B cell (primary cell): ENCODE results near the gene C11orf54. TPM values are rescaled to one million over a fixed set of nuclear protein-coding genes. Genes with fewer than 3 reads are reported as not detected.

Experiments
- ATAC-seq: fragments of 200-7000 bp; cut with Tn5 transposase; one replicate; pipeline ENCODE4 v1.10.0; 2021; ENCODE audit warnings: low read depth, mild to moderate bottlenecking, moderate number of reproducible peaks, moderate library complexity
- CTCF ChIA-PET: fragments of 350-600 bp; sonication (Branson Sonifier 250); formaldehyde crosslinking; loops from one replicate; lab custom pipeline; 2021; ENCODE audit warnings: antibody characterized with exemption, inconsistent platforms; lab: Charles Lee
- POLR2A ChIA-PET: fragments of 350-600 bp; sonication (Branson Sonifier 250); formaldehyde crosslinking; loops from one replicate; lab custom pipeline; 2021; ENCODE audit warnings: antibody characterized with exemption; lab: Charles Lee
- DNase-seq: peaks from one replicate; pipeline ENCODE4 v3.0.0; 2013
- H2AFZ ChIP-seq: 2 replicates; pipeline ENCODE4 v1.6.1; 2012; ENCODE audit warnings: mild to moderate bottlenecking, low read depth, low read length; ENCODE audit not compliant: insufficient read depth, poor library complexity, severe bottlenecking
- H3K27ac ChIP-seq, 2 donors: 1 replicate in 1 of 2; 2 replicates in 1 of 2; pipeline ENCODE4 v1.5.1; 2012 to 2013; ENCODE audit warnings: low read length in 2 of 2, mild to moderate bottlenecking in 2 of 2, moderate library complexity in 1 of 2
- H3K27me3 ChIP-seq, 4 experiments: fragments of 200-600 bp in 1 of 4; sonication (generic) in 1 of 4; replicated peaks in 1 of 4; 1 replicate in 2 of 4; 2 replicates in 2 of 4; pipeline versions ENCODE4 v1.6.1 to v1.7.0; 2013 to 2016; ENCODE audit warnings: low read length in 3 of 4, mild to moderate bottlenecking in 2 of 4, mixed read lengths in 1 of 4, moderate library complexity in 1 of 4; ENCODE audit not compliant: insufficient read depth in 4 of 4, control insufficient read depth in 3 of 4; ENCODE audit errors: control extremely low read depth in 1 of 4
- H3K36me3 ChIP-seq, 2 experiments: replicated peaks in 1 of 2; 1 replicate in 1 of 2; 2 replicates in 1 of 2; pipeline versions ENCODE4 v1.6.1 to v1.7.1; 2013; ENCODE audit warnings: low read length in 1 of 2; ENCODE audit not compliant: insufficient read depth in 2 of 2, control insufficient read depth in 1 of 2; ENCODE audit errors: control extremely low read depth in 1 of 2, extremely low read depth in 1 of 2
- H3K4me1 ChIP-seq, 2 donors: fragments of 200-600 bp in 1 of 2; sonication (generic) in 1 of 2; 1 replicate in 1 of 2; 2 replicates in 1 of 2; pipeline versions ENCODE4 v1.5.1 to v1.6.1; 2013 to 2017; ENCODE audit warnings: low read length in 2 of 2; ENCODE audit not compliant: control insufficient read depth in 2 of 2, insufficient read depth in 2 of 2
- H3K4me2 ChIP-seq: replicated peaks from 2 replicates; pipeline ENCODE3; 2012; ENCODE audit warnings: mild to moderate bottlenecking, low read depth, low read length; ENCODE audit not compliant: poor library complexity, severe bottlenecking
- H3K4me3 ChIP-seq, 5 experiments: fragments of 200-600 bp in 1 of 5; sonication (generic) in 1 of 5; 1 replicate in 3 of 5; 2 replicates in 2 of 5; pipeline versions ENCODE4 v1.5.1 to v1.7.0; 2011 to 2016; ENCODE audit warnings: low read length in 4 of 5, mild to moderate bottlenecking in 4 of 5, low read depth in 2 of 5, control low read depth in 1 of 5, moderate library complexity in 1 of 5; ENCODE audit not compliant: insufficient read depth in 1 of 5; ENCODE audit errors: control extremely low read depth in 1 of 5, extremely low read depth in 1 of 5
- H3K79me2 ChIP-seq: fragments of 200-600 bp; sonication (generic); one replicate; pipeline ENCODE4 v1.6.0; 2016; ENCODE audit warnings: low read length; ENCODE audit not compliant: control insufficient read depth, insufficient read depth
- H3K9ac ChIP-seq: fragments of 200-600 bp; sonication (generic); 2 replicates; pipeline ENCODE4 v1.6.1; 2017; ENCODE audit warnings: mild to moderate bottlenecking, low read length, moderate library complexity
- H3K9me3 ChIP-seq, 3 donors: one replicate each; pipeline versions ENCODE4 v1.6.1 to v1.7.1; 2013; ENCODE audit warnings: low read length in 2 of 3; ENCODE audit not compliant: control insufficient read depth in 2 of 3, insufficient read depth in 1 of 3; ENCODE audit errors: control extremely low read depth in 1 of 3
- H4K20me1 ChIP-seq: 2 replicates; pipeline ENCODE4 v1.6.0; 2012; ENCODE audit warnings: mild to moderate bottlenecking, low read length; ENCODE audit not compliant: insufficient read depth, control insufficient read depth, poor library complexity, severe bottlenecking
- H3K27ac Mint-ChIP-seq: one replicate; pipeline ENCODE4 v1.8.0; 2021; ENCODE audit warnings: mixed read lengths
- H3K27me3 Mint-ChIP-seq: one replicate; pipeline ENCODE4 v1.8.0; 2021; ENCODE audit warnings: mixed read lengths
- H3K4me1 Mint-ChIP-seq: one replicate; pipeline ENCODE4 v1.8.0; 2021; ENCODE audit warnings: mixed read lengths
- H3K4me3 Mint-ChIP-seq: one replicate; pipeline ENCODE4 v1.8.0; 2021; ENCODE audit warnings: mixed read lengths
- H3K9me3 Mint-ChIP-seq: one replicate; pipeline ENCODE4 v1.8.0; 2022; ENCODE audit warnings: mixed read lengths; ENCODE audit not compliant: insufficient read depth
- CTCF ChIP-seq: fragments of 200-600 bp; IDR thresholded peaks from one replicate; pipeline ENCODE4 v1.8.0; 2022; ENCODE audit warnings: antibody characterized with exemption, mild to moderate bottlenecking
- EZH2 ChIP-seq: IDR thresholded peaks from 2 replicates; pipeline ENCODE4 v1.6.1; 2012; ENCODE audit warnings: borderline replicate concordance, low read depth, mild to moderate bottlenecking, moderate library complexity, low read length; ENCODE audit not compliant: insufficient read depth, poor library complexity, severe bottlenecking
- WGBS: methylation state at CpG from one replicate; pipeline ENCODE4 v1.1.5; 2013; ENCODE audit warnings: missing lambda C conversion rate; ENCODE audit not compliant: insufficient coverage; 5-methylcytosine and 5-hydroxymethylcytosine counted together
- intact Hi-C: fragments of 100-400 bp; cut with micrococcal nuclease; formaldehyde crosslinking; loops from one replicate; pipeline ENCODE4 v1.10.0; 2022
- polyA plus RNA-seq: library from polyadenylated mRNA; depleted of rRNA; stranded (reverse); fragments of >200 nt; gene quantifications from 2 replicates; pipeline ENCODE4 v1.2.3, GENCODE V29; 2012
- total RNA-seq, 2 donors: library from RNA; stranded (reverse); fragments of 120-200 nt in 1 of 2; gene quantifications; 1 replicate in 1 of 2; 2 replicates in 1 of 2; pipeline versions ENCODE4 v1.2.3 to v1.2.4, GENCODE V29; 2013 to 2022

Gene C11orf54
- total and polyA plus RNA-seq, 2 donors (not counting 1 experiment from before 2014, with no cell fraction given), result 9.2 to 38.9 TPM

DNA sequence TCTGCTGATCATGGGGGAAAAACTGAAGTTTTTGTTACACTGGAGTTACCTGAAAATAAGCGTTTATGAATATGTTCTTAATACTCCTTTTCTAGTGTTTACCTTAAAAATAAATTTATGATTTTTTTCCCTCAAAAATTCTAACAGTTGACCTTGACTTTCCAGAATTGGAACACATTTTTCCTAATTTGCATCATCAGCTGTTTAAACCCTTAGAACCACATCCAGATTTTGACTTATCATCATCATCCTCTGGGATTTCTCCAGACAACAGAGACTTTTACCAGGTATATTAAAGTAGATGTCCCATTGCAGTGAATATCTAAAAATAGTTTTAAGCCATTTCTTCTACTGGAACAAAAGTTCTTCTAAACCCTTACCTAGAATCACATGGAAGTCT lies 17.4 kb upstream of the C11orf54 start:
- ATAC-seq, result no peak
- peak overlapping the region; percentile 68 for H3K27ac Mint-ChIP-seq
- TF ChIP-seq CTCF, result no peak
- no peak for TF ChIP-seq EZH2

DNA sequence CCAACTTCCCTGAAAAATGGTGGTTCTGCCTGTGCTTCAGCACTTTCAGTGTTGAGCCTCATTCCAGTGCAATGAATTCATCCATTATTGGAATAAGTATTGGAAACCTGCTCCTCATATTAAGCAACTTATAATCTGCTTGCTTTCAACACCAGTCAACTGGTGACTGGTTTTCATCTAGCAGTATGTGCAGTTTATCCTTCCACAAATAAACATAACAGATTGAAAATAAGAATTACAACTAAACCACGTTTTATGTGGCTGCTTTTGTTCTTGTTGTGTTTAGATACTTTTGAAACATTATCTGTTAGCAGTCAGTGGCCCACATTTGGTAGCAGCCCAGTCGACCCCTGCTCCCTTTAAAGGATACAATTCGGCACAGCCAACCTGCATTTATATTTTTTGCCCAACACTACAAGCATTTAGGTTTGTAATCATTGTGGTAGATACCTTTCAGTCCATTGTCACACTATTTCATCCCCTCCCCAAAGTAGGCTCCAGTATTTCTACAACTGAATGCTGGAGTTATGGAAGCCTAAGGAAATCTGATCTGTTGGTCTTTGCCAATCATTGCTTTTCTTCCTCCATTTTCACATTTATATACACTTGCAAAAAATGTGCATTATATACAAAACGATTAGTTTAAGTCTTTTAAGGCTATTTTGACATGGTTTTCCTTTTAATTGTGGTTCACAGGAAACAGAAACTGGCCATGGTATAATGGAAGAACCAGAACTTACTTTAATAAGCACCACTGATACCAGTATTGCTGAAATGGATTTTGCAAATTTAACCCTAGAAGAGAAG lies 13.3 kb upstream of the C11orf54 start:
- CTCF ChIA-PET, result interaction anchor here (1.1 to 1.4 kb wide), 2 partner anchors 10 to 11 kb away, joined by 3 to 4 read pairs; no protein-coding TSS in a partner anchor
- no peak for ATAC-seq

More for the DNA sequence above, 17.4 kb upstream of the C11orf54 start:
- H3K4me3 ChIP-seq, result no peak overlapping the region
- H4K20me1 ChIP-seq, result no peaks in the 10 kb centered on the region
- H3K27ac ChIP-seq, result peak overlapping the region in 1 of 2 donors; percentile 48
- ChIA-PET POLR2A (interaction anchor here (1.1 kb wide), 1 partner anchor 17 kb away, joined by 19 read pairs; no protein-coding TSS in a partner anchor), CTCF (interaction anchor here (1.8 kb wide), 1 partner anchor 14 kb away, joined by 3 read pairs; no protein-coding TSS in a partner anchor)
- Mint-ChIP-seq H3K4me1 (peaks cover 9% of the 10 kb centered on the region), H3K27me3 (no peaks in the 10 kb centered on the region), H3K9me3 (no peaks in the 10 kb centered on the region), H3K4me3 (no peak overlapping the region)
- peaks cover 4 to 6% of the 10 kb centered on the region in 2 donors for H3K4me1 ChIP-seq
- H3K9ac ChIP-seq, result no peak overlapping the region
- no peak for DNase-seq
- WGBS, result no CpG with 5 or more reads among the region's 1 CpG
- peaks cover 4 to 41% of the 10 kb centered on the region in 2 experiments for H3K36me3 ChIP-seq
- peaks cover 4% of the 10 kb centered on the region for H3K79me2 ChIP-seq
- H3K9me3 ChIP-seq, result no peaks in the 10 kb centered on the region
- no peak overlapping the region for H3K4me2 ChIP-seq
- intact Hi-C loops, result no loop called here
- H3K27me3 ChIP-seq, result no peaks in the 10 kb centered on the region
- H2AFZ ChIP-seq, result no peak overlapping the region

More for the DNA sequence above, 13.3 kb upstream of the C11orf54 start:
- Histone ChIP-seq H4K20me1 (peaks cover 6% of the 10 kb centered on the region), H3K79me2 (peaks cover 5% of the 10 kb centered on the region), H3K27me3 (no peaks in the 10 kb centered on the region), H3K9me3 (no peaks in the 10 kb centered on the region), H3K9ac (no peak overlapping the region), H3K4me2 (no peak overlapping the region), H3K4me3 (no peak overlapping the region), H2AFZ (no peak overlapping the region), H3K27ac (peak overlapping the region in 1 of 2 donors; percentile 52), H3K4me1 (no peaks in the 10 kb centered on the region), H3K36me3 (peaks cover under 1 to 72% of the 10 kb centered on the region in 2 experiments)
- Mint-ChIP-seq H3K4me3 (no peak overlapping the region), H3K27me3 (no peaks in the 10 kb centered on the region), H3K4me1 (peaks cover 2% of the 10 kb centered on the region), H3K9me3 (no peaks in the 10 kb centered on the region), H3K27ac (peak overlapping the region; percentile 59)
- WGBS, result no CpG with 5 or more reads among the region's 4 CpGs
- TF ChIP-seq CTCF (no peak), EZH2 (no peak)
- intact Hi-C loops, result no loop called here
- DNase-seq, result no peak
- POLR2A ChIA-PET, result no interaction called here
